Endothelial cell of umbilical vein (primary cell): ENCODE data around the gene SLA2. TPM values are rescaled to one million over a fixed set of nuclear protein-coding genes. Genes with fewer than 3 reads are reported as not detected.

Source experiments
- BruUV-seq: library from RNA; stranded (reverse); fragments of 400-500 nt; replicated peaks from 2 replicates; lab custom pipeline; 2021; lab: Mats Ljungman, UMichigan
- CTCF ChIA-PET: fragments of 300-600, 350-600 bp; sonication (Branson Sonifier 250); formaldehyde crosslinking; loops from one replicate; lab custom pipeline; 2021; ENCODE audit warnings: antibody characterized with exemption, inconsistent platforms; lab: Charles Lee
- POLR2A ChIA-PET: fragments of 300-600, 350-600 bp; sonication (Branson Sonifier 250); formaldehyde crosslinking; loops from one replicate; lab custom pipeline; 2021; ENCODE audit warnings: antibody characterized with exemption, inconsistent platforms; lab: Charles Lee
- DNase-seq: peaks from one replicate; pipeline ENCODE4 v3.0.0-alpha.2; 2011; ENCODE audit warnings: low read depth, low spot score
- FAIRE-seq: peaks from 2 replicates; lab custom pipeline; 2011; peaks lifted over from hg19 to GRCh38; lab: Jason Lieb, UNC
- H2AFZ ChIP-seq: 2 replicates; pipeline ENCODE4 v1.6.0; 2012; ENCODE audit warnings: low read depth, low read length, control low read depth, inconsistent platforms
- H3K27ac ChIP-seq: 2 replicates; pipeline ENCODE4 v1.5.1; 2011; ENCODE audit warnings: low read depth, mild to moderate bottlenecking, control low read depth, low read length, moderate library complexity; ENCODE audit not compliant: insufficient read depth
- H3K27me3 ChIP-seq, 2 experiments: 2 replicates each; pipeline versions ENCODE4 v1.6.0 to v1.6.1; 2011; ENCODE audit warnings: low read length in 2 of 2, mixed read lengths in 1 of 2; ENCODE audit not compliant: control insufficient read depth in 2 of 2, insufficient read depth in 2 of 2
- H3K36me3 ChIP-seq, 2 experiments: 2 replicates in 1 of 2; 3 replicates in 1 of 2; pipeline ENCODE4 v1.5.1; 2011; ENCODE audit warnings: low read length in 2 of 2, mild to moderate bottlenecking in 1 of 2, moderate library complexity in 1 of 2; ENCODE audit not compliant: control insufficient read depth in 2 of 2, insufficient read depth in 2 of 2; ENCODE audit errors: extremely low read depth in 1 of 2
- H3K4me1 ChIP-seq: 3 replicates; pipeline ENCODE4 v1.5.1; 2011; ENCODE audit warnings: mild to moderate bottlenecking, low read length; ENCODE audit not compliant: control insufficient read depth, insufficient read depth; ENCODE audit errors: extremely low read depth
- H3K4me2 ChIP-seq: 2 replicates; pipeline ENCODE4 v1.6.1; 2011; ENCODE audit warnings: low read length, control low read depth, mixed read lengths; ENCODE audit not compliant: insufficient read depth
- H3K4me3 ChIP-seq, 3 experiments: fragments of 200-600 bp in 1 of 3; sonication (generic), shearing (Covaris generic) in 1 of 3; replicated peaks in 1 of 3; 2 replicates each; pipeline ENCODE4 v1.5.1; 2011 to 2016; ENCODE audit warnings: control low read depth in 3 of 3, low read length in 3 of 3, mild to moderate bottlenecking in 2 of 3, inconsistent platforms in 1 of 3, low read depth in 1 of 3, moderate library complexity in 1 of 3; ENCODE audit not compliant: insufficient read depth in 1 of 3
- H3K79me2 ChIP-seq: 2 replicates; pipeline ENCODE4 v1.6.0; 2012; ENCODE audit warnings: low read length, inconsistent platforms; ENCODE audit not compliant: control insufficient read depth, insufficient read depth
- H3K9ac ChIP-seq: replicated peaks from 2 replicates; pipeline ENCODE3; 2011; ENCODE audit warnings: low read length, control low read depth; ENCODE audit not compliant: insufficient read depth; ENCODE audit errors: extremely low read depth
- H3K9me1 ChIP-seq: replicated peaks from 3 replicates; pipeline ENCODE4 v1.6.0; 2011; ENCODE audit warnings: mild to moderate bottlenecking, low read length; ENCODE audit not compliant: control insufficient read depth, insufficient read depth; ENCODE audit errors: extremely low read depth
- H3K9me3 ChIP-seq: replicated peaks from 2 replicates; pipeline ENCODE4 v1.5.1; 2012; ENCODE audit warnings: low read length, inconsistent platforms; ENCODE audit not compliant: control insufficient read depth, insufficient read depth
- H4K20me1 ChIP-seq: replicated peaks from 2 replicates; pipeline ENCODE3; 2011; ENCODE audit warnings: mild to moderate bottlenecking, low read length; ENCODE audit not compliant: control insufficient read depth, insufficient read depth; ENCODE audit errors: extremely low read depth
- CTCF ChIP-seq, 2 donors: IDR thresholded peaks; 1 replicate in 1 of 2; 2 replicates in 1 of 2; pipeline ENCODE4 v1.5.1; 2011; ENCODE audit warnings: low read length in 2 of 2, mild to moderate bottlenecking in 2 of 2, moderate library complexity in 2 of 2, control low read depth in 1 of 2, inconsistent platforms in 1 of 2, low read depth in 1 of 2; ENCODE audit not compliant: insufficient read depth in 1 of 2; ENCODE audit errors: extremely low read depth in 1 of 2
- EZH2 ChIP-seq: IDR thresholded peaks from 2 replicates; pipeline ENCODE4 v1.6.1; 2012; ENCODE audit warnings: borderline replicate concordance, low read depth, mild to moderate bottlenecking, moderate library complexity, low read length, inconsistent platforms; ENCODE audit not compliant: severe bottlenecking
- FOS ChIP-seq: IDR thresholded peaks from 2 replicates; pipeline ENCODE4 v1.6.1; 2011; ENCODE audit warnings: mild to moderate bottlenecking, low read length, moderate library complexity, borderline replicate concordance; ENCODE audit not compliant: insufficient read depth
- GATA2 ChIP-seq: IDR thresholded peaks from 2 replicates; pipeline ENCODE4 v1.7.0; 2011; ENCODE audit warnings: low read depth, mild to moderate bottlenecking, moderate library complexity, mixed read lengths, low read length; ENCODE audit not compliant: insufficient read length, insufficient read depth
- JUN ChIP-seq: IDR thresholded peaks from 2 replicates; pipeline ENCODE4 v1.6.1; 2011; ENCODE audit warnings: borderline replicate concordance, low read depth; ENCODE audit not compliant: insufficient read length, insufficient read depth
- MAX ChIP-seq: IDR thresholded peaks from 2 replicates; pipeline ENCODE4 v1.6.1; 2011; ENCODE audit not compliant: insufficient read depth, insufficient read length
- MYC ChIP-seq: IDR thresholded peaks from one replicate; pipeline ENCODE4 v1.6.1; 2011; ENCODE audit warnings: mild to moderate bottlenecking, low read depth, low read length
- POLR2A ChIP-seq: IDR thresholded peaks from 2 replicates; pipeline ENCODE4 v1.6.1; 2012; ENCODE audit warnings: low read depth, mild to moderate bottlenecking, control low read depth, low read length
- POLR2AphosphoS5 ChIP-seq: IDR thresholded peaks from 2 replicates; pipeline ENCODE4 v1.6.1; 2012; ENCODE audit warnings: low read depth, mild to moderate bottlenecking, control low read depth, low read length, moderate library complexity; ENCODE audit not compliant: insufficient read depth
- dilution Hi-C: fragments of 300-500 bp; cut with MboI; formaldehyde crosslinking; loops from one replicate; pipeline ENCODE4 v1.15.0; 2019; ENCODE audit warnings: low sequenced_read_pairs; ENCODE audit not compliant: extremely low pct_ligation_motif_present
- intact Hi-C: fragments of 100-400 bp; cut with micrococcal nuclease; formaldehyde crosslinking; loops from one replicate; pipeline ENCODE4 v1.10.0; 2022
- polyA plus RNA-seq, 4 experiments: library from polyadenylated mRNA; depleted of rRNA in 3 of 4; stranded (reverse) in 3 of 4; unstranded in 1 of 4; fragments of >200 nt; gene quantifications; 2 replicates each; pipeline versions ENCODE4 v1.2.1 to v1.2.3, GENCODE V29; 2011 to 2012; ENCODE audit warnings: missing spikeins in 1 of 4
- total RNA-seq: library from RNA; stranded (reverse); gene quantifications from 2 replicates; pipeline ENCODE4 v1.2.3, GENCODE V29; 2021

SLA2 gene
- total and polyA plus RNA-seq, 2 donors (not counting 3 experiments of a cell fraction or from before 2014, with no cell fraction given), result not detected

GRCh38 chr20:36645353-36645752, 643 bp downstream of the SLA2 start:
- Histone ChIP-seq H3K4me3 (no peak overlapping the region), H3K36me3 (no peaks in the 10 kb centered on the region), H3K9me1 (no peaks in the 10 kb centered on the region), H3K27ac (no peak overlapping the region), H3K9ac (no peak overlapping the region), H4K20me1 (no peaks in the 10 kb centered on the region), H3K79me2 (no peaks in the 10 kb centered on the region), H3K4me1 (no peaks in the 10 kb centered on the region), H2AFZ (no peak overlapping the region), H3K4me2 (no peak overlapping the region), H3K27me3 (no peaks in the 10 kb centered on the region), H3K9me3 (no peaks in the 10 kb centered on the region)
- FAIRE-seq (no peak), DNase-seq (no peak)
- ChIA-PET POLR2A (no interaction called here), CTCF (interaction anchor here (1.4 kb wide), 1 partner anchor 45 kb away, joined by 3 read pairs; no protein-coding TSS in a partner anchor)
- BruUV-seq, result no TSS peak
- dilution Hi-C loops (no loop called here), intact Hi-C loops (no loop called here)
- TF ChIP-seq EZH2, result no peak
- TF ChIP-seq POLR2AphosphoS5, result no peak
- TF ChIP-seq POLR2A, result no peak
- TF ChIP-seq MYC, result no peak
- TF ChIP-seq CTCF (IDR thresholded peaks at IDR 0.05; ENCODE audit: extremely low read depth in 1 of 2, insufficient read depth in 1 of 2, low read depth in 1 of 2, low read length in 2 of 2), result no peak
- no peak for TF ChIP-seq GATA2
- TF ChIP-seq FOS, result no peak
- TF ChIP-seq JUN, result no peak
- no peak for TF ChIP-seq MAX
